HG03060 (cell line): Measurements from ENCODE around the gene CDH6.

Experiments used
- ATAC-seq: cut with Tn5 transposase; IDR thresholded peaks from one replicate; pipeline ENCODE4 v1.9.1; 2021; ENCODE audit warnings: low read depth, moderate number of reproducible peaks; ENCODE audit not compliant: unreplicated experiment

CDH6 gene

GRCh38 chr5:31244921-31245320, 51.4 kb downstream of the CDH6 start:
- ATAC-seq = no peak

- no peak for ATAC-seq
These were observed 53.9 kb downstream of the CDH6 start for GRCh38 chr5:31247381-31247780.

GRCh38 chr5:31250201-31250600, 56.7 kb downstream of the CDH6 start:
- ATAC-seq = no peak

- no peak for ATAC-seq
These were observed 57.5 kb downstream of the CDH6 start for GRCh38 chr5:31251032-31251431.

GRCh38 chr5:31255041-31255440, 61.6 kb downstream of the CDH6 start:
- no peak for ATAC-seq

GRCh38 chr5:31268256-31268655, 74.8 kb downstream of the CDH6 start:
- no peak for ATAC-seq

- ATAC-seq = no peak
These were observed 75.2 kb downstream of the CDH6 start for GRCh38 chr5:31268686-31269085.

GRCh38 chr5:31269259-31269658, 75.8 kb downstream of the CDH6 start:
- ATAC-seq = no peak

GRCh38 chr5:31270396-31270795, 76.9 kb downstream of the CDH6 start:
- no peak for ATAC-seq

- ATAC-seq = no peak
These were observed 78.1 kb downstream of the CDH6 start for GRCh38 chr5:31271567-31271966.

GRCh38 chr5:31273161-31273560, 79.7 kb downstream of the CDH6 start:
- ATAC-seq = no peak

- peak; percentile 74 for ATAC-seq
These were observed 80.3 kb downstream of the CDH6 start for GRCh38 chr5:31273631-31274378.

GRCh38 chr5:31280210-31280609, 86.7 kb downstream of the CDH6 start:
- no peak for ATAC-seq

GRCh38 chr5:31283326-31283725, 89.8 kb downstream of the CDH6 start:
- ATAC-seq = no peak

GRCh38 chr5:31285025-31285424, 91.5 kb downstream of the CDH6 start:
- ATAC-seq = no peak

GRCh38 chr5:31287985-31288384, 94.5 kb downstream of the CDH6 start:
- no peak for ATAC-seq

- no peak for ATAC-seq
These were observed 95.9 kb downstream of the CDH6 start for GRCh38 chr5:31289429-31289828.

GRCh38 chr5:31291323-31291854, 97.9 kb downstream of the CDH6 start:
- no peak for ATAC-seq

GRCh38 chr5:31300501-31300900, 107.0 kb downstream of the CDH6 start:
- no peak for ATAC-seq

- ATAC-seq = no peak
These were observed 108.3 kb downstream of the CDH6 start for GRCh38 chr5:31301833-31302232.

- ATAC-seq = no peak
These were observed 110.2 kb downstream of the CDH6 start for GRCh38 chr5:31303688-31304087.

- ATAC-seq = no peak
These were observed 124.2 kb downstream of the CDH6 start for GRCh38 chr5:31317665-31318064.
